NCI-H526 treated with DMSO at 0.1 percent for 48 hours (cell line): ENCODE data around the gene DHRS3.
"Not testable (repeated sequence)": the region's sequence is repeated elsewhere in the genome, so short reads cannot be mapped to it uniquely, and the experiment has no call there.

Experiments used
- DNase-seq: peaks from one replicate; lab custom pipeline; 2025; lab: John Stamatoyannopoulos, UW

The DHRS3 gene

GRCh38 chr1:12539320-12539704 lies 78.7 kb downstream of the DHRS3 start:
- no peak for DNase-seq

- DNase-seq = not testable (repeated sequence)
Measured at GRCh38 chr1:12538536-12538935, 79.5 kb downstream of the DHRS3 start.

GRCh38 chr1:12537906-12538461 lies 80.0 kb downstream of the DHRS3 start:
- no peak for DNase-seq

GRCh38 chr1:12537294-12537693 lies 80.7 kb downstream of the DHRS3 start:
- DNase-seq = no peak

DNA sequence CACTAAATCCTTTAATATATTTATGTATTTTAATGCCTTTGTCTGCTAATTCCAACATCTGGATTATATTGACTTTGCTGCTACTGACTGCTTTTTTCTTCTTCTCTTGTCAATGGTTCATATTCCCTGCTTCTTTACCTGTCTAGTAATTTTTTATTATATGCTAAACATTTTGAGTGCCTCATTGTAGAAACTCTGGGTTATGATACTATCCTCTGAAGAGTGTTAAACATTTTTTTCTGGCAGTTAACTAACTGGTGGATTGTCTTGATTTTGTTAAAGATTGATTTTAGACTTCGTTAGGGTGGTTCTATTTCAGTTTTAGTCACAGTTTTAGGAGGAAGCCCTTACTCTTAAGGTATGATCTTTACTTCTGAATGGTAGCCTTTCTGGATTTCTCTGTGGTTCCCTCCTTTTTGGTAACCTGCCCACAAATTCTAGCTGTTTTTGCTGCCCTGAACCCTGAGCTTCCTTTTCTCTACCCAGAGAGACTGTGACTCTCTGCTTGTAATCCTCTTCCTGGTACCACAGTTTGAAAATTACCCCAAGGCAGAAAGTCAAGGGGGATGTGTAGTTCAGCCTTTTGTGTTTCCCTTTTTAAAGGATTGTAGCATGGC lies 81.9 kb downstream of the DHRS3 start:
- DNase-seq = no peak

GRCh38 chr1:12532405-12533315 lies 85.3 kb downstream of the DHRS3 start:
- DNase-seq = no peak

DNA sequence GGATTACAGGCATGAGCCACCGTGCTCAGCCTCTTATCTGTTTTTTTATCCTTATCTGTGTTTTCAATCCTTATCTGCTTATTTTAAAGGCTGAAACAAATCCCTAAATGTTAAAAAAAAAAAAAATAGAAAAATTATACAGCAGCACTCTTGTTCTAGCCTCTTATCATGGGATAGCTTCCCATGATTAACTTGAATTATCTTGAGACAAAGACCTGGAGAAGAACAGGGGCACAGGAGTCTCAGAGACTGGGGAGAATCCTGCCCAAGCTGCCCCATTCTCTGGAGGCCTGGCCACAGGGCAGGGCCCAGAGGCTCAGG lies 86.9 kb downstream of the DHRS3 start:
- DNase-seq = no peak

DNA sequence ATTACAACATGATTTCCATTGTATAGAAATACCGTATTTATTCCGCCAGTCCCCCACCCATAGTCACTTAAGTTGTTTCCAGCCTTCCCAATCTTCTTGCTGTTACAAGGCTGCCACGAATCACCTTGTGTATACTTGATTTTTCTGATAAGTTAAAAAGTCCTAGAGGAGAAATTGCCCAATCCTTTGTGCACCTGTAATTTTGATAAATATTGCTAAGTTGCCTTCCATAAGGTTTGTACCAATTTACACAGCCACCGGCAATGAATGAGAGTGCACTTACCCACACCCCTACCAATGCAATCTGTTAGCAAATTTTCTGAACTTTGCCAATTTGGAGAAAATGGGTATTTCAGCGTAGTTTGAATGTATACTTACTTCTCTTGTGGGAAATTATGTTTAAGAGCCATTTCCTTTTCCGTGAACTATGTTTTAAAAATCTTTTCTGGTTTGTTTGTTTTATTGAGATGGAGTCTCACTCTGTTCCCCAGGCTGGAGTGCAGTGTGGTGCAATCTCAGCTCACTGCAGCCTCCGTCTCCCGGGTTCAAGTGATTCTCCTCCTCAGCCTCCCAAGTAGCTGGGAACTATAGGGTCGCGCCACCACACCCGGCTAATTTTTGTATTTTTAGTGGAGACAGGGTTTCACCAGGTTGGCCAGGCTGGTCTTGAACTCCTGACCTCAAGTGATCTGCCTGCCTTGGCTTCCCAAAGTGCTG lies 87.4 kb downstream of the DHRS3 start:
- no peak for DNase-seq

DNA sequence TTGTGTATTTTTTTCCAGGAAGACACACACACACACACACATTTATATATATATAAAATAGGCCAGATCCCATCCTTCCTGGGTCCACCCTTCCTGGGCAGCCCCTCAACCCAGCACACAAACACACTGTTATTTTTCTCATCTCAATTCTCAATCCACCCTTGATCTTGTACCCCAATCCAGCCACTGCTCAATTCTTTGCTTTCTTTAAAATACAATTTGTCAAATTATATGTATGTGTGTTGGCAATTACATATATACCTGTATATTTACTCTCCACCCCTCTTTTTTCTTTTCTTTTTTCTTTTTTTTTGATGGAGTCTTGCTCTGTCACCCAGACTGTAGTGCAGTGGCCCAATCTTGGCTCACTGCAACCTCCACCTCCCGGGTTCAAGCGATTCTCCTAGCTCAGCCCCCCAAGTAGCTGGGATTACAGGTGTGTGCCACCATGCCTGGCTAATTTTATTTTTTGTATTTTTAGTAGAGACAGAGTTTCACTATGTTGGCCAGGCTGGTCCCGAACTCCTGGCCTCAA lies 88.3 kb downstream of the DHRS3 start:
- no peak for DNase-seq

- DNase-seq = no peak
Measured at GRCh38 chr1:12528021-12528852, 89.8 kb downstream of the DHRS3 start.

GRCh38 chr1:12527564-12527963 lies 90.4 kb downstream of the DHRS3 start:
- DNase-seq = no peak

DNA sequence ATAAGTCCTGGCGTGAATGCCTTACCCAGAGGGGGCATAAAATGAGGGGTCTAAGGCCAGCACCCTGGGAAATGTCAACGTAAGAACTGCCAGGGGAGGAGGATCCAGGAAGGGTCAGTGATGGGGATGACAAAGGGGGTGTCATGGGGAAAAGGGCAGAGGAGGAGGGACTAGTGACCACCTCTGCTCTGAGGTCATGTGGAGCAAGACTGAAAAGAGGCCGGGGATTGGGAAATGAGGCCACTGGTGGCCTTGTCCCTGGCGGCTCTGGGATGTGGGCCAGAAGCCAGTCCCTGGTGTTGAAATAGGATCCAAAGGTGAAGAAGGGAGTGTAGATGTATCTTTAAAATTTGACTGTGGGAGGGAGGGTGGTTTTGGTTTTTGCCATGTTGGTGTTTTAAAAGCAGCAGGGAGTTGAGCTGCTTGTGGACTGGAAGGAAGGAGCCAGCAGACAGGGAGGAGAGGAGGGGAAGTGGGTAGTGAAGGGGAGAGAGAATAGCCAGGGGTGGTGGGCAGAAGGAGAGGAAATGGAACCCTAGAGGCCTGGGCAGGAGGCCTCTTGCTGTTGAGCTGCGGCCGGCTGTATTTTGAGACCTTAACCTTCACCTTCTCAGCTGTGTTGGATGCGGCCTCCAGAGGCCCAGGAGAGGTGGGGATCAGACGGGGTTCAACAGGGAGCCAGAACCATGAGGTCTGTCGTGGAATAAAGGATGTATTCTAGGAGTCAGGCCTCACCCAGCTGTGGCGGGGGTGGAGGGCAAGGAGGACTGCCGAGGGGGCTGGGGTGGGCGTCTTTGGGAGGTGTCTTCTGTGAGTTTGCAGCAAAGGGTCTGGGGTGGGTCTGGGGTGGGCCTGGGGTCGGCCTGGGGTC lies 92.5 kb downstream of the DHRS3 start:
- DNase-seq = no peak

DNA sequence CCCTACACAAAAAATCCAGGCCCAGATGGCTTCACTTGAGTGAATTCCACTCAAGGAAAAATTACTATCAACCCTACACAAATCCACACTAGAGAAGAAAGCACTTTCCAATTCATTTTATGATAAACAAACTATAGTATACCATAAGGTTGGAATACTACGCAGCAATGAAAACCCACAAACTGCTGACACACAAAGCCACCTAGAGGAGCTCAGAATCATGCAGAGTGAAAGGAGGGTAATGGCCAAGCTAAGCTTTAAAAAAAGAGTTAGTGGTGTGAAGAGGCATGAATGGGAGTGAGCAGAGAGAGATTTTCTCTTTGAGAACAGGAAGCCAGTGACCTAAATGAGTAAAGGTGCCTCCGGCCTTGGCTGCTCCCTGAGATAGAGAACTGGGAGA lies 93.7 kb downstream of the DHRS3 start:
- no peak for DNase-seq

DNA sequence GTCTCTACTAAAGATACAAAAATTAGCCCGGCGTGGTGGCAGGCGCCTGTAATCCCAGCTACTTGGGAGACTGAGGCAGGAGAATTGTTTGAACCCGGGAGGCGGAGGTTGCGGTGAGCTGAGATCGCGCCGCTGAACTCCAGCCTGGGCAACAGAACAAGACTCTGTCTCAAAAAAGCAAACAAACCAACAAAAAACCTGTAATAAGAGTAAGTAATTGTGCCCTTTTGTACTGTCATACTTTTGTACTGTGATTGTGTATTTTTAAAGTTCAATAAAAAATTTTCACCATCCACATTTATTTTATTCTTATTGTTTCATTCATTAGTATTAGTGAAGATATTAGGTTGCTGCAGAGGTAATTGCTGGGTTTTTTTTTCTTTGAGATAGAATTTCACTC lies 95.2 kb downstream of the DHRS3 start:
- DNase-seq = not testable (repeated sequence)

- no peak for DNase-seq
Measured at GRCh38 chr1:12521096-12521495, 96.9 kb downstream of the DHRS3 start.

- no peak for DNase-seq
Measured at GRCh38 chr1:12519693-12520364, 98.2 kb downstream of the DHRS3 start.

DNA sequence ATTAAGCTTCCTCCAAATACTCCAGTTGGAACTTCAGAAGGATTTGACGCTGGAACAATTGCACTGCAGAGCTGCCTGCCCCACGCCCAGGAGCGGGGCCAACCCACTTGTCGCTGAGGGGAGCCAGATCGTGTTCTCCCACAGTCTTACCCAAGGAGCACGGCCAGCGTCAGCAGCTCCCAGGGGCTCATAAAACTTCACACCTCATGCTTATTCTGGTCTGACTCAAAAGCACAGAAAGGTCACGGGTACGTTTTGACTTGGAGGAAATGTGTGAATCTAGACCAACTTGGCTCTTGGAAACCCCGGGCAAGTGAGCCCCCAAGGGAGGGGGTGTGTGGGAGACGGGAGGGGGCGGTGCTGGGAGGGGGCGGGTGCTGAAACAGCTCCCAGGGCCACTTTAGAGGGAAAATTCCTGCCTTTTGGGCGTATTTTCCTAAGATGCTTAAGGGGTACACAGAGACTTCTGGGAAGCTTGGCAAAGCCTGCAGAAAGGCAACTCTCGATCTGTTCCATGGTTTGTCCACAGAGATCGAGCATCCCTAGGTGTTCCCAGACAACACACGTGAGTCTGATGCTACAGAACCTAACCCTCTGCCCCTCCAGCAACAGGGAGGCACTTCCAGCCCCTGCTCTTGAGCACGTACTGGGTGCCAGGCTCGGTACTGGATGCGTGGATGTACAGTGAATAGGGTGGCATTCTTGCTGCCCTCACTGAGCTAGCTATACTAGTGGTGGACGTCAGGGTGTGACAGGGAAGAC lies 98.9 kb downstream of the DHRS3 start:
- no peak for DNase-seq
